Coronary artery (tissue), 2 donors: ENCODE measurements around the gene GADD45G.

Experiments
- DNase-seq: peaks from one replicate; pipeline ENCODE4 v3.0.0-alpha.2; 2017; ENCODE audit warnings: low spot score
- H3K27ac ChIP-seq, 2 donors: fragments of 200-600 bp; sonication (generic); one replicate each; pipeline ENCODE4 v1.5.1; 2016 to 2019
- H3K4me3 ChIP-seq: fragments of 200-600 bp; sonication (generic); 2 replicates; pipeline ENCODE4 v1.5.1; 2016; ENCODE audit warnings: mild to moderate bottlenecking, moderate library complexity
- CTCF ChIP-seq: fragments of 200-600 bp; sonication (generic); IDR thresholded peaks from one replicate; pipeline ENCODE4 v1.5.1; 2019; ENCODE audit warnings: antibody characterized with exemption

GADD45G gene

GRCh38 chr9:89623925-89624420, 19.2 kb downstream of the GADD45G start:
- TF ChIP-seq CTCF: no peak
- no peak for DNase-seq
- H3K4me3 ChIP-seq: no peak overlapping the region
- H3K27ac ChIP-seq: no peak overlapping the region

- H3K4me3 ChIP-seq: no peak overlapping the region
- DNase-seq: no peak
- H3K27ac ChIP-seq: no peak overlapping the region
- no peak for TF ChIP-seq CTCF
Measured at GRCh38 chr9:89625721-89626687, 21.2 kb downstream of the GADD45G start.

- Histone ChIP-seq H3K27ac (no peak overlapping the region), H3K4me3 (no peak overlapping the region)
- TF ChIP-seq CTCF: no peak
- DNase-seq: no peak
Measured at GRCh38 chr9:89626741-89627265, 22.0 kb downstream of the GADD45G start.

GRCh38 chr9:89628601-89629000, 23.8 kb downstream of the GADD45G start:
- no peak for TF ChIP-seq CTCF
- DNase-seq: no peak
- no peak overlapping the region for H3K27ac ChIP-seq
- H3K4me3 ChIP-seq: no peak overlapping the region

GRCh38 chr9:89629081-89629976, 24.5 kb downstream of the GADD45G start:
- no peak for TF ChIP-seq CTCF
- no peak for DNase-seq
- Histone ChIP-seq H3K4me3 (no peak overlapping the region), H3K27ac (no peak overlapping the region)

GRCh38 chr9:89630508-89630907, 25.7 kb downstream of the GADD45G start:
- TF ChIP-seq CTCF: no peak
- H3K4me3 ChIP-seq: no peak overlapping the region
- DNase-seq: no peak
- no peak overlapping the region for H3K27ac ChIP-seq
